Mesenchymal stem cell (in vitro differentiated cells and primary cell): ENCODE data around the gene TMCC3.

Experiments used
- DNase-seq: peaks from one replicate; pipeline ENCODE4 v3.0.0-alpha.2; 2013
- H2AFZ ChIP-seq: one replicate; pipeline ENCODE4 v1.6.1; 2013; ENCODE audit warnings: low read depth, mild to moderate bottlenecking, control low read depth, inconsistent platforms, low read length, moderate library complexity
- H2AK5ac ChIP-seq: 2 replicates; pipeline ENCODE4 v1.6.1; 2013; ENCODE audit warnings: low read length, moderate library complexity, mild to moderate bottlenecking, inconsistent platforms; ENCODE audit not compliant: severe bottlenecking
- H2BK120ac ChIP-seq: one replicate; pipeline ENCODE4 v1.6.1; 2013; ENCODE audit warnings: low read depth, mild to moderate bottlenecking, inconsistent platforms, low read length, moderate library complexity
- H2BK12ac ChIP-seq, 2 experiments: one replicate each; pipeline ENCODE4 v1.6.1; 2013; ENCODE audit warnings: inconsistent platforms in 2 of 2, low read length in 2 of 2, mild to moderate bottlenecking in 2 of 2, moderate library complexity in 2 of 2, control low read depth in 1 of 2
- H2BK15ac ChIP-seq: one replicate; pipeline ENCODE4 v1.6.1; 2013; ENCODE audit warnings: mild to moderate bottlenecking, low read depth, inconsistent platforms; ENCODE audit not compliant: poor library complexity, severe bottlenecking
- H2BK5ac ChIP-seq: 2 replicates; pipeline ENCODE4 v1.6.1; 2013; ENCODE audit warnings: low read depth, mild to moderate bottlenecking, low read length, control low read depth, inconsistent platforms; ENCODE audit not compliant: poor library complexity, severe bottlenecking
- H3K14ac ChIP-seq, 2 experiments: one replicate each; pipeline ENCODE4 v1.6.1; 2013; ENCODE audit warnings: inconsistent platforms in 2 of 2, low read length in 2 of 2, control low read depth in 1 of 2, mild to moderate bottlenecking in 1 of 2, moderate library complexity in 1 of 2
- H3K18ac ChIP-seq, 2 experiments: one replicate each; pipeline ENCODE4 v1.6.1; 2013; ENCODE audit warnings: inconsistent platforms in 2 of 2, low read length in 2 of 2, control low read depth in 1 of 2, low read depth in 1 of 2, mild to moderate bottlenecking in 1 of 2
- H3K23ac ChIP-seq, 2 experiments: one replicate each; pipeline ENCODE4 v1.6.1; 2013; ENCODE audit warnings: inconsistent platforms in 2 of 2, low read length in 2 of 2, mild to moderate bottlenecking in 2 of 2, moderate library complexity in 2 of 2, control low read depth in 1 of 2
- H3K27ac ChIP-seq: 2 replicates; pipeline ENCODE4 v1.5.1; 2013; ENCODE audit warnings: mild to moderate bottlenecking, moderate library complexity, low read length, control low read depth, inconsistent platforms; ENCODE audit not compliant: poor library complexity, severe bottlenecking
- H3K27me3 ChIP-seq, 2 experiments: 2 replicates each; pipeline versions ENCODE4 v1.6.1 to v1.7.0; 2013; ENCODE audit warnings: low read length in 2 of 2, mild to moderate bottlenecking in 2 of 2, moderate library complexity in 2 of 2, control low read depth in 1 of 2, inconsistent platforms in 1 of 2; ENCODE audit not compliant: control insufficient read depth in 1 of 2, insufficient read depth in 1 of 2
- H3K36me3 ChIP-seq, 2 experiments: 2 replicates each; pipeline versions ENCODE4 v1.6.1 to v1.7.0; 2013; ENCODE audit warnings: low read length in 2 of 2, control low read depth in 1 of 2, inconsistent platforms in 1 of 2, low read depth in 1 of 2, mild to moderate bottlenecking in 1 of 2; ENCODE audit not compliant: insufficient read depth in 2 of 2, control insufficient read depth in 1 of 2
- H3K4ac ChIP-seq, 2 experiments: one replicate each; pipeline ENCODE4 v1.6.1; 2013; ENCODE audit warnings: inconsistent platforms in 2 of 2, low read length in 2 of 2, mild to moderate bottlenecking in 2 of 2, moderate library complexity in 2 of 2, control low read depth in 1 of 2, low read depth in 1 of 2
- H3K4me1 ChIP-seq: 2 replicates; pipeline ENCODE4 v1.6.1; 2013; ENCODE audit warnings: low read depth, low read length, control low read depth; ENCODE audit not compliant: control insufficient read depth, insufficient read depth
- H3K4me2 ChIP-seq: 2 replicates; pipeline ENCODE4 v1.6.1; 2013; ENCODE audit warnings: low read length, mild to moderate bottlenecking, inconsistent platforms; ENCODE audit not compliant: poor library complexity, severe bottlenecking
- H3K4me3 ChIP-seq, 2 experiments: 2 replicates each; pipeline versions ENCODE4 v1.5.1 to v1.7.0; 2013; ENCODE audit warnings: low read length in 2 of 2, mild to moderate bottlenecking in 2 of 2, control low read depth in 1 of 2, low read depth in 1 of 2; ENCODE audit not compliant: insufficient read depth in 1 of 2
- H3K79me1 ChIP-seq: replicated peaks from 2 replicates; pipeline ENCODE4 v1.6.1; 2013; ENCODE audit warnings: mild to moderate bottlenecking, control low read depth, low read length, inconsistent platforms; ENCODE audit not compliant: poor library complexity, severe bottlenecking
- H3K9ac ChIP-seq: 2 replicates; pipeline ENCODE4 v1.7.0; 2013; ENCODE audit warnings: mild to moderate bottlenecking, low read length, moderate library complexity
- H3K9me3 ChIP-seq: 2 replicates; pipeline ENCODE4 v1.7.0; 2013; ENCODE audit warnings: mild to moderate bottlenecking, low read length; ENCODE audit not compliant: control insufficient read depth
- H4K8ac ChIP-seq: one replicate; pipeline ENCODE4 v1.6.1; 2013; ENCODE audit warnings: inconsistent platforms, mild to moderate bottlenecking, low read length, moderate library complexity
- H4K91ac ChIP-seq: one replicate; pipeline ENCODE4 v1.6.1; 2013; ENCODE audit warnings: mild to moderate bottlenecking, low read length, inconsistent platforms
- WGBS: methylation state at CpG from one replicate; pipeline ENCODE4 v1.1.7; 2013; ENCODE audit warnings: mixed read lengths; 5-methylcytosine and 5-hydroxymethylcytosine counted together

TMCC3 gene

DNA sequence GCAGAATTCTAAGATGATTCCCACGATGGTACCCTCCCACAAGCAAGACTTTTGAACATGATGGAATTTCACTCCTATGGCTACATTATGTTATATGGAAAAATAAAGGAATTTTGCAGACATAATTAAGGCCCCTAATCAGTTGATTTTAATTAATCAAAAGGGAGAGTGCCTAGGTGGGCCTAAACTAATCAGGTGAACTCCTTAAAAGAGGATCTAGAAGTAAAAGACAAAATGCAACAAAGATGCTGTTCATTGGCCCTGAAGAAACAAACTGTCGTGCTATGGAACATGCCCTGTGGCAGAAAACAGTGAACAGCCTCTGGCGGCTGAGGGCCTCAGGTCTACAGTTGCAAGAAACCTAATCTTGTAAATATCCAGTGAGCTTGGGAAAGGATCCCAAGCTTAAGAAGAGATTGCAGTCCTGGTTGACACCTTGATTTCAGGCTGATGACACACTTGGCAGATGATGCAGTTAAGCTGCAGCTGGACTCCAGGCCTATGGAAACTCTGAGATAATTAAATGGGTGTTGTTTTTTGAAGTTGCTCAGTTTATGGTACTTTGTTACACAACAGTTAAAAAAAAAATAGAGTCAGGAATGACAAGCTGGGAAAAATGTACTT lies 13.8 kb downstream of the TMCC3 start:
- Histone ChIP-seq H4K91ac (no peak overlapping the region), H3K27me3 (no peaks in the 10 kb centered on the region), H3K9ac (no peak overlapping the region), H3K4ac (no peak overlapping the region), H2AK5ac (no peak overlapping the region), H2AFZ (no peak overlapping the region), H3K4me2 (no peak overlapping the region), H2BK15ac (no peak overlapping the region), H3K27ac (no peak overlapping the region), H3K9me3 (no peaks in the 10 kb centered on the region), H4K8ac (no peak overlapping the region), H2BK5ac (no peak overlapping the region), H3K23ac (no peak overlapping the region), H3K4me1 (peaks cover 9% of the 10 kb centered on the region), H3K36me3 (no peaks in the 10 kb centered on the region), H3K18ac (no peak overlapping the region), H3K79me1 (peaks cover 10% of the 10 kb centered on the region), H2BK120ac (no peak overlapping the region), H3K4me3 (no peak overlapping the region), H3K14ac (no peak overlapping the region), H2BK12ac (no peak overlapping the region)
- WGBS = 94% methylated on average over 2 of the region's 3 CpGs
- DNase-seq = peak; percentile 33

DNA sequence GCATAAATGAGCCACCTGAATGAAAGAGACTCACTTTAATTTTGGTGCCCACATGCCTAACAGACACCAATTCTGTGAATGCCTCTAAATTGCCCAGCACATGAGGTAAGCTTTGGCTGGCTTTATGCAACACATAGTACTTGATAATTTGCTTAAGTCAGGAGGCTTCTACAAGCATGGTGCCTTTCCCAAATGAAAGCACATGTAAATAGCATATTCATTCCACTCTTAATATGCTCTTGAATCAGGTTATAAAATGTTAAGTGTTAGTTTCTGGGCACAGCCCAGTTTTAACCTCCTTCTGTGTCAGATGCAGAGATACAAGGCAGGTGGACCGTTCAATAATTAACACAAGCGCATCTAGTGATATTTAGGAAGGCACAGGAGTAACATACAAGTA lies 15.6 kb downstream of the TMCC3 start:
- Histone ChIP-seq H3K4ac (no peak overlapping the region), H3K4me2 (no peak overlapping the region), H2AFZ (no peak overlapping the region), H3K4me3 (no peak overlapping the region), H3K14ac (no peak overlapping the region), H3K23ac (no peak overlapping the region), H3K18ac (no peak overlapping the region), H3K27ac (no peak overlapping the region), H3K4me1 (no peaks in the 10 kb centered on the region), H3K27me3 (no peaks in the 10 kb centered on the region), H3K79me1 (peaks cover 17% of the 10 kb centered on the region), H2BK120ac (no peak overlapping the region), H3K9me3 (no peaks in the 10 kb centered on the region), H2BK15ac (no peak overlapping the region), H2BK5ac (no peak overlapping the region), H3K36me3 (no peaks in the 10 kb centered on the region), H4K91ac (no peak overlapping the region), H2AK5ac (peak overlapping the region; percentile 8), H4K8ac (no peak overlapping the region), H3K9ac (no peak overlapping the region), H2BK12ac (no peak overlapping the region)
- WGBS = 96% methylated on average over 2 of the region's 2 CpGs
- DNase-seq = no peak

DNA sequence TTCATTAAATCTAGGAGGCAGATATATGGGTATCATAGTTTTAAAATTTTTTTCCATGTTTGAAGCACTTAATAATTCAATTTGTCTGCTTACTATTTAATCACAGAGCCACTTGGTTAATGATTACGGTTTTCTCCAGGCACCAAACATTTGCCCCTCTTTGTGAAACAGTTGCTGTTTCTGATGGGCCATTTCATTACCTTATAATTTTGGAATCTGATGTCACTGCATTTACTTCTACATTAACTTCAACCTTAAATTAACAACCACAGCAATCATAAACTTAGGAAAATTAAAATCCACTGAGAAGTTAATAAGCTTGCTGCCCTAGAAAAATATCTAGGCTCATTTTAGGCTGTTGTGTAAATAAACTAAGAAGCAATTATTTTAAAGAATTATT lies 17.0 kb downstream of the TMCC3 start:
- no peak for DNase-seq
- Histone ChIP-seq H2AFZ (no peak overlapping the region), H3K14ac (no peak overlapping the region), H3K4me1 (no peaks in the 10 kb centered on the region), H3K23ac (no peak overlapping the region), H2AK5ac (no peak overlapping the region), H3K27ac (no peak overlapping the region), H3K27me3 (no peaks in the 10 kb centered on the region), H3K4me2 (no peak overlapping the region), H3K4ac (no peak overlapping the region), H3K36me3 (no peaks in the 10 kb centered on the region), H2BK5ac (no peak overlapping the region), H3K79me1 (peaks cover 22% of the 10 kb centered on the region), H2BK120ac (no peak overlapping the region), H4K91ac (no peak overlapping the region), H3K4me3 (no peak overlapping the region), H4K8ac (no peak overlapping the region), H2BK12ac (no peak overlapping the region), H2BK15ac (no peak overlapping the region), H3K9ac (no peak overlapping the region), H3K18ac (no peak overlapping the region), H3K9me3 (no peaks in the 10 kb centered on the region)
- WGBS = 100% methylated on average over 1 of the region's 1 CpG

DNA sequence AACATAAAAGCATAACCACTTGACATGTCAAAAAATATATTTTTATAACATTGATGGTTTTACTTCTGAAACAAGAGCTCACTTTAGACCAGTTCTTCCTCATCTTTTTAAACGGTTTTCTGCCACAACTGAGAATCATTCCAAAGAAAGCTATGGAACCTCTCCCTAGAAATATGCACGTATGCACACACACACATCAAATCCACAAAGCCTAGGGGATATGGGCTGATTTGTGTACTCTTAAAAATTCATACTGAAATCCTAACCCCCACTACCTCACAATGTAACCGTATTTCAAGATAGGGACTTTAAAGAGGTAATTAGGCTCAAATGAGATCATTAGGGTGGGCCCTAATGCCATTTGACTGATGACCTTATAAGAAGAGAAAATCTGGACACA lies 19.3 kb downstream of the TMCC3 start:
- no peak overlapping the region for H3K9ac ChIP-seq
- H3K36me3 ChIP-seq = no peaks in the 10 kb centered on the region
- H2BK12ac ChIP-seq = no peak overlapping the region
- no peak overlapping the region for H3K27ac ChIP-seq
- no peak overlapping the region for H2BK120ac ChIP-seq
- no peak overlapping the region for H2BK15ac ChIP-seq
- no peak overlapping the region for H2BK5ac ChIP-seq
- no peak overlapping the region for H3K4me3 ChIP-seq
- H3K4me2 ChIP-seq = no peak overlapping the region
- no peak overlapping the region for H3K14ac ChIP-seq
- H3K9me3 ChIP-seq = no peaks in the 10 kb centered on the region
- no peak overlapping the region for H3K4ac ChIP-seq
- no peaks in the 10 kb centered on the region for H3K4me1 ChIP-seq
- no peaks in the 10 kb centered on the region for H3K27me3 ChIP-seq
- no peak overlapping the region for H4K91ac ChIP-seq
- no peak overlapping the region for H3K18ac ChIP-seq
- no peak overlapping the region for H2AFZ ChIP-seq
- H2AK5ac ChIP-seq = peak overlapping the region; percentile 65
- WGBS = 100% methylated on average over 1 of the region's 3 CpGs
- H3K79me1 ChIP-seq = peaks cover 26% of the 10 kb centered on the region
- no peak overlapping the region for H4K8ac ChIP-seq
- no peak overlapping the region for H3K23ac ChIP-seq
- no peak for DNase-seq
